H9 (cell line): ENCODE results near the gene KRTAP10-3. TPM values are rescaled to one million over a fixed set of nuclear protein-coding genes. Genes with fewer than 3 reads are reported as not detected.

Source experiments
- DNase-seq: peaks from one replicate; pipeline ENCODE4 v3.0.0-alpha.2; 2017
- H2AFZ ChIP-seq: one replicate; pipeline ENCODE4 v1.6.1; 2013; ENCODE audit warnings: mild to moderate bottlenecking, low read length, control low read depth, moderate library complexity
- H2AK5ac ChIP-seq: 2 replicates; pipeline ENCODE4 v1.6.1; 2013; ENCODE audit warnings: low read length, control low read depth, mixed read lengths; ENCODE audit not compliant: insufficient read length
- H2BK120ac ChIP-seq: one replicate; pipeline ENCODE4 v1.6.1; 2013; ENCODE audit warnings: low read depth, mild to moderate bottlenecking, low read length, control low read depth, inconsistent platforms; ENCODE audit not compliant: poor library complexity, severe bottlenecking
- H2BK12ac ChIP-seq: 2 replicates; pipeline ENCODE4 v1.6.1; 2013; ENCODE audit warnings: low read length, control low read depth, mixed read lengths, low read depth; ENCODE audit not compliant: insufficient read length
- H2BK15ac ChIP-seq: 2 replicates; pipeline ENCODE4 v1.6.1; 2013; ENCODE audit warnings: low read depth, low read length, control low read depth
- H2BK20ac ChIP-seq: one replicate; pipeline ENCODE4 v1.6.1; 2013; ENCODE audit warnings: low read depth, mild to moderate bottlenecking, low read length, control low read depth, inconsistent platforms; ENCODE audit not compliant: poor library complexity, severe bottlenecking
- H2BK5ac ChIP-seq: 2 replicates; pipeline ENCODE4 v1.6.1; 2013; ENCODE audit warnings: low read length, control low read depth, mixed read lengths; ENCODE audit not compliant: insufficient read length
- H3K14ac ChIP-seq: 2 replicates; pipeline ENCODE4 v1.6.1; 2013; ENCODE audit warnings: low read length, control low read depth; ENCODE audit not compliant: insufficient read depth
- H3K18ac ChIP-seq: 2 replicates; pipeline ENCODE4 v1.6.1; 2013; ENCODE audit warnings: low read depth, mild to moderate bottlenecking, mixed read lengths, low read length, control low read depth; ENCODE audit not compliant: insufficient read length
- H3K23ac ChIP-seq: 2 replicates; pipeline ENCODE4 v1.6.1; 2013; ENCODE audit warnings: low read length, control low read depth, mixed read lengths, low read depth; ENCODE audit not compliant: insufficient read length
- H3K23me2 ChIP-seq: 2 replicates; pipeline ENCODE4 v1.6.1; 2013; ENCODE audit warnings: low read depth, mild to moderate bottlenecking, mixed read lengths, low read length, control low read depth; ENCODE audit not compliant: insufficient read length, poor library complexity, severe bottlenecking
- H3K27ac ChIP-seq: 2 replicates; pipeline ENCODE4 v1.5.1; 2013; ENCODE audit warnings: low read length, control low read depth, mixed read lengths, low read depth; ENCODE audit not compliant: insufficient read length
- H3K27me3 ChIP-seq: 2 replicates; pipeline ENCODE4 v1.6.1; 2013; ENCODE audit warnings: low read length, control low read depth, inconsistent platforms; ENCODE audit not compliant: insufficient read depth
- H3K4ac ChIP-seq: 2 replicates; pipeline ENCODE4 v1.6.1; 2013; ENCODE audit warnings: low read depth, mild to moderate bottlenecking, control low read depth, inconsistent platforms, low read length, moderate library complexity
- H3K4me1 ChIP-seq: 2 replicates; pipeline ENCODE4 v1.6.1; 2013; ENCODE audit warnings: low read length, control low read depth, inconsistent platforms; ENCODE audit not compliant: insufficient read depth
- H3K4me2 ChIP-seq: 2 replicates; pipeline ENCODE4 v1.6.1; 2013; ENCODE audit warnings: low read length, control low read depth, mixed read lengths; ENCODE audit not compliant: insufficient read length, insufficient read depth
- H3K56ac ChIP-seq: 2 replicates; pipeline ENCODE4 v1.6.1; 2013; ENCODE audit warnings: low read depth, mild to moderate bottlenecking, mixed read lengths, low read length, control low read depth; ENCODE audit not compliant: insufficient read length
- H3K79me1 ChIP-seq: 2 replicates; pipeline ENCODE4 v1.6.1; 2013; ENCODE audit warnings: low read depth, mild to moderate bottlenecking, moderate library complexity, low read length, control low read depth, inconsistent platforms; ENCODE audit not compliant: insufficient read depth, poor library complexity, severe bottlenecking
- H3K79me2 ChIP-seq: 2 replicates; pipeline ENCODE4 v1.6.1; 2013; ENCODE audit warnings: low read length, control low read depth, inconsistent platforms; ENCODE audit not compliant: insufficient read depth
- H3K9ac ChIP-seq: 2 replicates; pipeline ENCODE4 v1.6.1; 2013; ENCODE audit warnings: low read length, control low read depth, mixed read lengths; ENCODE audit not compliant: insufficient read length; ENCODE audit errors: extremely low read depth
- H3K9me3 ChIP-seq: one replicate; pipeline ENCODE4 v1.6.1; 2013; ENCODE audit warnings: low read depth, low read length, inconsistent platforms; ENCODE audit not compliant: control insufficient read depth
- H3T11ph ChIP-seq: one replicate; pipeline ENCODE4 v1.6.1; 2013; ENCODE audit warnings: mild to moderate bottlenecking, low read length, control low read depth, inconsistent platforms
- H4K20me1 ChIP-seq: one replicate; pipeline ENCODE4 v1.6.1; 2013; ENCODE audit not compliant: control insufficient read depth, insufficient read length, insufficient read depth
- H4K5ac ChIP-seq: 2 replicates; pipeline ENCODE4 v1.6.1; 2013; ENCODE audit warnings: low read depth, mild to moderate bottlenecking, mixed read lengths, low read length, control low read depth; ENCODE audit not compliant: insufficient read length
- H4K8ac ChIP-seq: replicated peaks from 2 replicates; pipeline ENCODE4 v1.6.1; 2013; ENCODE audit warnings: low read length, control low read depth, mixed read lengths, low read depth; ENCODE audit not compliant: insufficient read length
- H4K91ac ChIP-seq: 2 replicates; pipeline ENCODE4 v1.6.1; 2013; ENCODE audit warnings: low read depth, mild to moderate bottlenecking, moderate library complexity, mixed read lengths, low read length, control low read depth; ENCODE audit not compliant: insufficient read length
- H3K27ac Mint-ChIP-seq, 3 experiments: 2 replicates in 2 of 3; 3 replicates in 1 of 3; pipeline ENCODE4 v1.8.0; 2020 to 2021; ENCODE audit warnings: mixed read lengths in 3 of 3, mild to moderate bottlenecking in 1 of 3, moderate library complexity in 1 of 3
- H3K27me3 Mint-ChIP-seq: 2 replicates; pipeline ENCODE4 v1.8.0; 2021; ENCODE audit warnings: low read depth, mild to moderate bottlenecking, moderate library complexity, mixed read lengths
- H3K36me3 Mint-ChIP-seq, 3 experiments: 2 replicates in 2 of 3; 3 replicates in 1 of 3; pipeline ENCODE4 v1.8.0; 2020 to 2021; ENCODE audit warnings: low read depth in 3 of 3, mixed read lengths in 3 of 3; ENCODE audit not compliant: insufficient read depth in 1 of 3
- H3K4me1 Mint-ChIP-seq, 2 experiments: 2 replicates each; pipeline ENCODE4 v1.8.0; 2020; ENCODE audit warnings: mixed read lengths in 2 of 2
- H3K4me3 Mint-ChIP-seq, 2 experiments: 2 replicates in 1 of 2; 3 replicates in 1 of 2; pipeline ENCODE4 v1.8.0; 2020 to 2021; ENCODE audit warnings: mild to moderate bottlenecking in 2 of 2, mixed read lengths in 2 of 2, moderate library complexity in 1 of 2
- H3K9me3 Mint-ChIP-seq, 2 experiments: 2 replicates in 1 of 2; 3 replicates in 1 of 2; pipeline ENCODE4 v1.8.0; 2020; ENCODE audit warnings: mild to moderate bottlenecking in 2 of 2, mixed read lengths in 2 of 2, moderate library complexity in 1 of 2
- WGBS: extraction: QIAGEN DNeasy Blood & Tissue Kit; methylation state at CpG from one replicate; pipeline ENCODE4 v1.1.7; 2013; ENCODE audit warnings: missing lambda C conversion rate, low lambda C conversion rate, mixed read lengths; ENCODE audit not compliant: insufficient read length; ENCODE audit errors: extremely low coverage; 5-methylcytosine and 5-hydroxymethylcytosine counted together
- total RNA-seq: library from RNA; stranded (reverse); gene quantifications from 2 replicates; pipeline ENCODE4 v1.2.1, GENCODE V29; 2021
- TF ChIP-seq, protein P1 (sequence below): fragments of 200-600 bp; sonication (generic); conservative IDR thresholded peaks from 3 replicates; pipeline ENCODE4 v1.8.0; 2021; ENCODE audit warnings: antibody characterized with exemption, mild to moderate bottlenecking

Gene KRTAP10-3
- total RNA-seq, 1 experiment from 2014 or later: not detected

- H3T11ph ChIP-seq: no peak overlapping the region
- no peak overlapping the region for H4K91ac ChIP-seq
- H3K27ac ChIP-seq: no peak overlapping the region
- no peaks in the 10 kb centered on the region for H4K20me1 ChIP-seq
- H2AFZ ChIP-seq: no peak overlapping the region
- no peak overlapping the region for H4K8ac ChIP-seq
- Mint-ChIP-seq H3K4me1 (peaks cover 4 to 8% of the 10 kb centered on the region in 2 experiments; a peak in 2 of 4 replicates), H3K36me3 (peaks cover 2 to 8% (median 4%) of the 10 kb centered on the region in 3 experiments; a peak in 4 of 7 replicates), H3K27me3 (peaks cover 14% of the 10 kb centered on the region), H3K27ac (no peak overlapping the region), H3K9me3 (no peaks in the 10 kb centered on the region), H3K4me3 (no peak overlapping the region)
- no peak overlapping the region for H3K9ac ChIP-seq
- no peak overlapping the region for H2AK5ac ChIP-seq
- no peak overlapping the region for H3K23ac ChIP-seq
- H2BK15ac ChIP-seq: no peak overlapping the region
- no peak overlapping the region for H3K14ac ChIP-seq
- no CpG with 5 or more reads among the region's 22 CpGs for WGBS
- H3K18ac ChIP-seq: no peak overlapping the region
- no peaks in the 10 kb centered on the region for H3K4me1 ChIP-seq
- no peaks in the 10 kb centered on the region for H3K79me1 ChIP-seq
- H4K5ac ChIP-seq: no peak overlapping the region
- H3K27me3 ChIP-seq: no peaks in the 10 kb centered on the region
- H3K4ac ChIP-seq: no peak overlapping the region
- no peak overlapping the region for H2BK120ac ChIP-seq
- no peak overlapping the region for H2BK5ac ChIP-seq
- no peaks in the 10 kb centered on the region for H3K79me2 ChIP-seq
- DNase-seq: no peak
- no peak overlapping the region for H2BK20ac ChIP-seq
- no peak overlapping the region for H2BK12ac ChIP-seq
- H3K4me2 ChIP-seq: no peak overlapping the region
- no peak overlapping the region for H3K56ac ChIP-seq
- no peaks in the 10 kb centered on the region for H3K23me2 ChIP-seq
- H3K9me3 ChIP-seq: no peaks in the 10 kb centered on the region
- TF ChIP-seq, protein P1, sequence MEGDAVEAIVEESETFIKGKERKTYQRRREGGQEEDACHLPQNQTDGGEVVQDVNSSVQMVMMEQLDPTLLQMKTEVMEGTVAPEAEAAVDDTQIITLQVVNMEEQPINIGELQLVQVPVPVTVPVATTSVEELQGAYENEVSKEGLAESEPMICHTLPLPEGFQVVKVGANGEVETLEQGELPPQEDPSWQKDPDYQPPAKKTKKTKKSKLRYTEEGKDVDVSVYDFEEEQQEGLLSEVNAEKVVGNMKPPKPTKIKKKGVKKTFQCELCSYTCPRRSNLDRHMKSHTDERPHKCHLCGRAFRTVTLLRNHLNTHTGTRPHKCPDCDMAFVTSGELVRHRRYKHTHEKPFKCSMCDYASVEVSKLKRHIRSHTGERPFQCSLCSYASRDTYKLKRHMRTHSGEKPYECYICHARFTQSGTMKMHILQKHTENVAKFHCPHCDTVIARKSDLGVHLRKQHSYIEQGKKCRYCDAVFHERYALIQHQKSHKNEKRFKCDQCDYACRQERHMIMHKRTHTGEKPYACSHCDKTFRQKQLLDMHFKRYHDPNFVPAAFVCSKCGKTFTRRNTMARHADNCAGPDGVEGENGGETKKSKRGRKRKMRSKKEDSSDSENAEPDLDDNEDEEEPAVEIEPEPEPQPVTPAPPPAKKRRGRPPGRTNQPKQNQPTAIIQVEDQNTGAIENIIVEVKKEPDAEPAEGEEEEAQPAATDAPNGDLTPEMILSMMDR: no peak
Measured at GRCh38 chr21:44521301-44521927, 37.2 kb downstream of the KRTAP10-3 start.
